Activated CD8-positive, alpha-beta memory T cell treated with anti-CD3 and anti-CD28 coated beads, Interleukin-2, amount 50 U/mL, for 1 hour (primary cell): Measurements from ENCODE around the gene ZXDB.
"Not testable (repeated sequence)": the region's sequence is repeated elsewhere in the genome, so short reads cannot be mapped to it uniquely, and the experiment has no call there.

Experiments
- DNase-seq: peaks from one replicate; pipeline ENCODE4 v3.0.0-alpha.2; 2020; ENCODE audit errors: extremely low read depth

The ZXDB gene

DNA sequence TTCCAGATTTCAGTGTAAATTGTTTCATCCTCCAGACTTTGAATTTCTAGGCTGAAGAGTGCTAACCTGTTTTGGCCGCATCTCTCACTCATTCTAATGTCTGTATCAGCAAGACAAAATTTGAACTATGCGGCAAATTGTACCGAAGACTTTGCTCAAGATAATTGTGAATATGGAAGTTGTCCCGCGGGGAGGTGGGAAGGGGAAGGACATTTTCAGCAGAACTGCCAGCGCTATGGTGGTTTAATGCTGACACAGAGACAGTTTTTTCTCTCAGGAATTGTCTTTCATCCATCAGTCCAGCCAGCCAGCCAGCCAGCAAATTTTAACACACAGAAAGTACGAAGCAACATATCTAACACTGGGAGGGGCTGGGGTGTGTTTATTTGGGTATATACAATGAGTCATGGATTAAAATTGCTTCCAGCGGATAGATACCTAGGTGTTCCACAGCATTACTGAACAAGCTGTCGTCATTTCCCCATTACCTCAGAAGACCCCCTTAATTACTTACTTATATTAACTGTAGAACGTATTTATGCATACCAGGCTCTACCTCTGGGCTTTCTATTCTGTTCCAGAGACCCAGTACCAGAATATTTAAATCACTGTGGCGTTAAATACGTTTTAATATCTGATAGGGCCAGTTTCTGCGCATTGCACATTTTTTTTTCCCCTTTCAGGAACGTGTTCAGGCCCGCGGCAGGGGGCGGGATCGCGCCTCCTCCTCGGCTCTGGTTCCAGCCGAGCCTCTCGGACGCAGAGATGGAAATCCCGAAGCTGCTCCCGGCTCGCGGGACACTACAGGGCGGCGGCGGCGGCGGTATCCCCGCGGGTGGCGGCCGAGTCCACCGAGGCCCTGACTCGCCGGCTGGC, at the start of gene ZXDB:
Gene ZXDB, plus strand, starts transcription at position 728 of the 876 bp plus-strand sequence. Its CDS starts 38 bp downstream, at position 766.
- DNase-seq: peak; percentile 5

DNA sequence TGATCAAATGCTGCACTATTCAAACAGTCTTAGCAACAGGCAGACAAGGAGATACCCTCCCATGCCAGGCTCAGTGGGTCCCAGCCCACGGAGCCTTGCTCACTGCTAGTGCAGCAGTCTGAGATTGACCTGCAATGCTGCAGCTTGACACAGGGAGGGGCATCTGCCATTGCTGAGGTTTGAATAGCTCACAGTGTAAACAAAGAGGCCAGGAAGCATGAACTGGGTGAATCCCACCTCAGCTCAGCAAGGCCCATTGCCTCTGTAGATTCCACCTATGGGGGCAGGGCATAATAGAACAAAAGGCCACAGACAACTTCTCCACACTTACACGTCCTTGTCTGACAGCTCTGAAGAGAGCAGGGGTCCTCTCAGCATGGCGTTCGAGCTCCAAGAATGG, 26.6 kb upstream of the ZXDB start:
- DNase-seq: no peak

DNA sequence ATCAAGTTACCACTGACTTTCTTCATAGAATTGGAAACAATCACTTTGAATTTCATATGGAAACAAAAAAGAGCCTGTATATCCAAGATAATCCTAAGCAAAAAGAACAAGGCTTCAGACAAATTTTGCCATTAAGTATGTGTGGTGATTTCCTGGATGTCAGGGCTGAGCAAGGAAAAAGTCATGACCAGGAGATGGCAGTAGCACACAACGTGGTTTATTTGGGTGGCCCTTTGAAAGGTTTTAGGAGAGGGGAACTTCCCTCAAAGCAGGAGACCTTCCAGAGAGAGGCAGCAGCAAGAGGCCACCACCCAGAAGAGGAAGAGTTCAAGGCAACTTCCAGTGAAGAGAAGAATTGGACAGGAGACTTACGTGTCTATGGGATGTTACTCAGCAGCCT, 18.1 kb upstream of the ZXDB start:
- DNase-seq: no peak

DNA sequence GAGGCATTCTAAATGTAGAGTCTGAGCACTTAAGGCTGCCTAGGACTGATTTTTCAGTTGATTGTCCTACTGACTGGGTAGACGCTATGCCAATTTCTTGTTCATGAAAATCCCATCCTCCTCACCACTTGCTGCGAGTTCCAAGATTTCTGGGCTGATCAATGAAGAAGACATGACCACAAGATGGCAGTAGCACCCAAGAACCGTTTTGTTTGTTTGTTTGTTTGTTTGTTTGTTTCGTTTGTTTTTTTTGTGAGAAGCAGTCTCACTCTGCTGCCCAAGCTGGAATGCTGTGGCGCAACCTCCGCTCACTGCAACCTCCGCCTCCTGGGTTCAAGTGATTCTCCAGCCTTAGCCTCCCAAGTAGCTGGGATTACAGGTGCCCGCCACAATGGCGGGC, 8.9 kb upstream of the ZXDB start:
- DNase-seq: not testable (repeated sequence)

DNA sequence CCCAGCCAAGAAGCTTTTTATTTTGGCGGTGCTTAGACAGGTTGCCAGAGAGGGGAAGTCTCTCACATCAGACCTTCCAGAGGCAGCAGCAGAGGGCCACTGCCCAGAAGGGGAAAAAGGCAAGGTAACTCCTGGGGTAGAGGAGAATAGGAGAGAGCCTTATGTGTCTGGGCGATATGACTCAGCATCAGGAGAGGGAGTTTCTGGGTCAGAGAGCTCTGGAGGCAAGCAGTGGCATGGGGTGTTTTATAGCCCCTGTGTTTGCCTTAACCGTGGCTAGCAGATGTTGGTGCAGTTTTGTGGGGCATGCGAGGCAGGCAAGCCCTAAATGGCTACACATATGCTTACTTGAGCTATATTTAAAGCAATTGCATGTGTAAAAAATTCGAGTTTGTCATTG, 8.3 kb upstream of the ZXDB start:
- DNase-seq: no peak

DNA sequence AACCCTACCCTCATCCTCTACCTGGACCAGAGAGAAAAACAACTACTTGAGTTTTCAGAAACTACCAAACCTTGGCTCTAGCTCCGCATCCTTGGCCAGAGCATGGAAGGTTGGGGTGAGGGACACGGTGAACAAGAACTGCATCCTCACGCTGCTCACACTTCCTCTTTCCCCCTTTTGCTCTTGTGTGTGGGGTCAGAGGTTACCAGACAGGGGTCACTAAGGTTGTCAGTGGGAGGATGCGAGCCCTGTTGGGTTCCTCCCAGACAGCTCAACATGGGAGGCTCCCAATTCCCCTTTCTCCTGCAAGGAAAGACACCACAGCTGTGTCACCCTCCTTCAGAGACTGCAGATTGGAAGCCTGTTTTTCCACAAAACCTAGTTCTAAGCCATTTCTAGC, 5.5 kb upstream of the ZXDB start:
- no peak for DNase-seq

DNA sequence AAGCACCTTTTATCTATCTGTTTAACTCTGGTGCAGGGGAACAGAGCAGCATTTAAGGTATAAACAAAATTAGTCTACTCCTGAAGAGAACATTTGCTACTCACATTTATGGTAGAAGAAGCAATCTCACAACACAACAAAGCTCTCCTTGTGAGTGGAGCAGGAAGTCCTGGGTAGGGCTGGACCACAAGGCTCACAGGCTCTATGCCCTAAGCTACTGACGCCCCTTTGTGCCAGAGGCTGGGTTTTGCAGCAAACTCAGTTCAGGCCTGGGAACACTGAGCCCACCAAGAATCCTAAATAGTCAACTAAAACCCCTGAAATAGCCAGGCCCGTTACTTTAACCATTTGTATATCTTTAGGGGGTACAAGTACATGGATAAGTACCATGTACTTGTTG, 4.7 kb upstream of the ZXDB start:
- no peak for DNase-seq

DNA sequence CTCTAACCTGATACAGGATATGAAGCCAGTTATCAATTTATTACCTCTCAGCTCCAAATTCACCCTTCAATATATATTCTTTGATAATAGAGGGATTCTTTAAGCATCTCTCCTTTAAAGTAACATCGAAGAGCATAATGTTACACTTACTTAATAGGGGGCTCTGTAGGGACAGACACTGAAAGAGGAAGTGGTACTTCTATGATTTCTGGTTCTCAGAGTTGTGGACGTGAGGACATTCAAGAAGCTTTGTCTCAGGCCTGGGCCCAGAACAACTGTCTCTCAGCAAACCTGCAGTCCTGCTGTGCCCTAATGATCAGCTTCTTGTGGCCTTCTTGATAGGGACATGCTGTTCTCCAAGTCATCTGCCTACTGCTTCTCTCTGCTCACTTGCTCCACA, 4.2 kb upstream of the ZXDB start:
- no peak for DNase-seq

DNA sequence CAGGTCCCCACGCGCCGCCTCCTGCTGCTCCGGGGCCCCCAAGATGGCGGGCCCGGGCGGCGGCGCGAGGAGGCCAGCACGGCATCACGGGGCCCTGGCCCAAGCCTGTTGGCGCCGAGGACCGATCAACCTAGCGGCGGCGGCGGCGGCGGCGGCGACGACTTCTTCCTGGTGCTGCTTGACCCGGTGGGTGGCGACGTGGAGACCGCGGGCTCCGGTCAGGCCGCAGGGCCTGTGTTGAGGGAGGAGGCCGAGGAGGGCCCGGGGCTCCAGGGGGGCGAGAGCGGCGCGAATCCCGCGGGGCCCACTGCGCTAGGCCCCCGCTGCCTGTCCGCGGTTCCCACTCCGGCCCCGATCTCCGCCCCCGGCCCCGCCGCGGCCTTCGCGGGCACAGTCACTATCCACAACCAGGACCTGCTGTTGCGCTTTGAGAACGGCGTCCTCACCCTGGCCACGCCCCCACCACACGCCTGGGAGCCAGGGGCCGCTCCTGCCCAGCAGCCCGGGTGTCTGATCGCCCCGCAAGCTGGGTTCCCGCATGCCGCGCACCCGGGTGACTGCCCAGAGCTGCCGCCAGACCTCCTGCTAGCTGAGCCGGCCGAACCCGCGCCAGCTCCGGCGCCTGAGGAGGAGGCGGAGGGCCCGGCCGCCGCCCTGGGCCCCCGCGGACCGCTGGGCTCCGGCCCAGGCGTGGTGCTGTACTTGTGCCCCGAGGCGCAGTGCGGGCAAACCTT, 516 bp downstream of the ZXDB start:
- not testable (repeated sequence) for DNase-seq

DNA sequence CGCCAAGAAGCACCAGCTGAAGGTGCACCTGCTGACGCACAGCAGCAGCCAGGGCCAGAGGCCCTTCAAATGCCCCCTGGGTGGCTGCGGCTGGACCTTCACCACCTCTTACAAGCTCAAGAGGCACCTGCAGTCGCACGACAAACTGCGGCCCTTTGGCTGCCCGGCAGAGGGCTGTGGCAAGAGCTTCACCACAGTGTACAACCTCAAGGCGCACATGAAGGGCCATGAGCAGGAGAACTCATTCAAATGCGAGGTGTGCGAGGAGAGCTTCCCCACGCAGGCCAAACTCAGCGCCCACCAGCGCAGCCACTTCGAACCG, 1.0 kb downstream of the ZXDB start:
- not testable (repeated sequence) for DNase-seq

DNA sequence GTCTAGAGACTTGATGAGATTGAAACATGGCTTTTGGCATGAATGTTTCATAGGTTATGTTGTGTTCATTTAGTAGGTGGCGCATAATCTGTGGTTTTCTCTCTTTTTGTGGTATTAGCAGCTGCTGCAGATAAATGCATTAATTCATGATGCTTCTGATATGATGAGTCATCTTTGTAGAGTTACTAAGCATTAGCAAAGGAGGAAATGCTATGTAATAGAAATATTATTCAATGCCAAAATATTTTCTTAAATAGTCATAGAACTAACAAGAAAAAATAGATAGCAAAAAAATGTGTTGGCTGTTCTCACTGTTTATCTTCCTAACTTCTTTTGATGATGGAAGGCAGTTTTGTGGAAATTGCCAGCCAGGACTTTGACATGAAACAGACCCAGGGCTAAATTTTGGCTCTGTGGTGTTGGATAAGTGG, 3.6 kb downstream of the ZXDB start:
- DNase-seq: no peak

DNA sequence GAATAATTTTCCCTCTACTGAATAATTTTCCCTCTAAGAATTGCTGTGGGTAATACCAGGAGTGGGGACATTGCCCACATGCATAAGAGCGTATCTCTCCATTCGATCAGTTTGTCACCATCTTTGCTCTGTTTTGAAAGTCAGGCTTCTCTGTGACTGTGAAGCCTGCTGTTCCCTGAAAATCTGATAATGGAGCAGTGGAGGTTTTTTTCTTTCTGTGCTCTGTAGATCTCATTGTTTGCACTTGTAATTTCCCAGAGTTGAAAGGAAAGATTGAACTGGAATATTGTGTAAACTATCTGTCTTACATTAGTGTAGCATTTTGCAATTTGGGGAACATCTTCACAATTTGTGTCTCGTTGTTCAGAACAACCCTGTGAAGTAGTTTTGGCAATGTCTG, 4.3 kb downstream of the ZXDB start:
- no peak for DNase-seq

DNA sequence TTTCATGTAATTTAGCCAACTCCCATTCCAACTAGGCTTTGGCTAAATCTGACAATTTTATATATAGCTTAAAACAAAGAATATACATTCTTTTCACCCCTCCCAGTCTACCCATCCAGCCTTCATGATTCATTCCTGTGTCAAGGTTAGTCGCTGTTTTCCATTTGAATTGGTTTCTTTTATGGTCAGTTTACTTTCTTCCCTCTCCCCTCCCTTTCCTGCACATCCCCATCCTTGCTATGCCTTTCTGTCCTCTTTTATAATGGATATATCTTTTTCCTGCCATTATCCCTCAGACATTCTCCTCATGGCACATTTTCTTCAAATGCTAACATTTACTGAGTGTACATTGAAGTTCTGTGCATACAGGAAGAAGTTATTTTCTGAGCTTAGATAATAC, 4.7 kb downstream of the ZXDB start:
- no peak for DNase-seq

DNA sequence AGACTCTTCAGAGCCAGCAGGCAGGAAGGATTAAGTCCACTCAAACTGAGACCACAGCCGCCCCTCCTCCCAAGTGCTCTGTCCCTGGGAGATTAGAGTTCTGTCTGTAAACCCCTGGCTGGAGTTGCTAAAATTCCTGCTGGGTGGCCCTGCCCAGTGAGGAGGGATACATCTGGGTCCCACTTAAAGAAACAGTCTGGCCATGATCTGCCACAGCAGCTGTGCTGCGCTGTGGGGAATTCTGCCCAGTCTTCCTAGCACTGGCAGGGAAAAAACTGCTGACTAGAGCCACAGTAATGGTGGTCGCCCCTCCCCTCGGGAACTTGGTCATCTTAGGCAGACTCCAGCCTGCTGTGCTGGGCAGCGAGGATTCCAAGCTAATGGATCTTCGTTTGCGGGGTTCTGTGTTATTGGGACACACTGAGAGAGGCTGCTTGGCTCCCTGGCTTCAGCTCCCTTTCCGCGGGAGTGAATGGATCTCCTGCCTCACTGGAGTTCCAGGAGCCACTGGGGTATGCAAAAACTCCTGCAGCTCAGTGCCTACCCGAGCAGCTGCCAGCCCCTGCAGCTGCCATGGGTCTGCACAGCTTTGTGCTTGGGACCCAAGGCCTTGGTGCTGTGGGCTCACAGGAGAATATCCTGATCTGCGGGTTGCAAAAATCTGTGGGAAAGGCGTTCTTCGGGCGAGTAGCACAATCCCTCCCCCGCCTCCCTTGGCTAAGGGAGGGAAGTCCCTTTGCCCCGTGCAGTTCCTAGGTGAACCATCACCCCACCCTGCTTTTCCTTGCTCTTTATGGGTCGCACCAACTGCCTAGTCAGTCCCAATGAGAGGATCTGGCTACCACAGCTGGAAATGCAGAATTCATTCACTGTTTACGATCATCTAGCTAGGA, 15.7 kb downstream of the ZXDB start:
- no peak for DNase-seq

DNA sequence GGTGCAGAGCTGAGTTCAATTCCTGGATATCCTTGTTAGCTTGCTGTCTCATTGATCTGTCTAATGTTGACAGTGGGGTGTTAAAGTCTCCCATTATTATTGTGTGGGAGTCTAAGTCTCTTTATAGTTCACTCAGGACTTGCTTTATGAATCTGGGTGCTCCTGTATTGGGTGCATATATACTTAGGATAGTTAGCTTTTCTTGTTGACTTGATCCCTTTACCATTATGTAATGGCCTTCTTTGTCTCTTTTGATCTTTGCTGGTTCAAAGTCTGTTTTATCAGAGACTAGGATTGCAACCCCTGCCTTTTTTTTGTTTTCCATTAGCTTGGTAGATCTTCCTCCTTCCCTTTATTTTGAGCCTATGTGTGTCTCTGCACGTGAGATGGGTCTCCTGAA, 21.5 kb downstream of the ZXDB start:
- not testable (repeated sequence) for DNase-seq

DNA sequence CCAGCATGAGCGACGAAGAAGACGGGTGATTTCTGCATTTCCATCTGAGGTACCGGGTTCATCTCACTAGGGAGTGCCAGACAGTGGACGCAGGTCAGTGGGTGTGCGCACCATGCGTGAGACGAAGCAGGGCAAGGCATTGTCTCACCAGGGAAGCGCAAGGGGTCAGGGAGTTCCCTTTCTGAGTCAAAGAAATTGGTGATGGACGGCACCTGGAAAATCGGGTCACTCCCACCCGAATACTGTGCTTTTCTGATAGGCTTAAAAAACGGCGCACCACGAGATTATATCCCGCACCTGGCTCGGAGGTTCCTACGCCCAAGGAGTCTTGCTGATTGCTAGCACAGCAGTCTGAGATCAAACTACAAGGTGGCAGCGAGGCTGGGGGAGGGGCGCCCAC, 37.6 kb downstream of the ZXDB start:
- DNase-seq: not testable (repeated sequence)

DNA sequence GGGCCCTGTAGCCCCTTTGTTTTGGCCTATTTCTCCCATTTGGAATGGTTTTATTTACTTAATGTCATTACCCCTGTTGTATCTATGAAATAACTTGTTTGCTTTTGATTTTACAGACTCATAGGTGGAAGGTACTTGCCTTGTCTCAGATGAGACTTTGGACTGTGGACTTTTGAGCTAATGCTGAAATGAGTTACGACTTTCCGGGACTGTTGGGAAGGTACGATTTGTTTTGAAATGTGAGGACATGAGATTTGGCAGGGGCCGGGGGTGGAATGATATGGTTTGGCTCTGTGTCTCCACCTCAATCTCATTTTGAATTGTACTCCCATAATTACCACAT, 48.8 kb downstream of the ZXDB start:
- DNase-seq: no peak

DNA sequence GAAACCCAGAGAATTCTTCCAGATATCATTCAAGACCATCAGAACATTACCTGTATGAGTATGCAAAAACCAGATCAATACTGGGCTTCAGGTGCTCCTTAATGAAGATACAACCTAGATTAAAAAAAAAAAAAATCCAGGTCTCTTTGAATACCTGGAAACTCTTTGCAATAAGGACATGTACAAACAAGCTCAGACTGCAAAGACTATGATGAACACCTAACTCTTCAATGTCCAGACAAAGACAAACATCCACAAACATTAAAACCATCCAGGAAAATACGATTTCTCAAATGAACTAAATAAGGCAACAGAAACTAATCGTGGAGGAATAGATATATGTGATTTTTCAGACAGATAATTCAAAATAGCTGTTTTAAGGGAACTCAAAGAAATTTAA, 49.5 kb downstream of the ZXDB start:
- no peak for DNase-seq

DNA sequence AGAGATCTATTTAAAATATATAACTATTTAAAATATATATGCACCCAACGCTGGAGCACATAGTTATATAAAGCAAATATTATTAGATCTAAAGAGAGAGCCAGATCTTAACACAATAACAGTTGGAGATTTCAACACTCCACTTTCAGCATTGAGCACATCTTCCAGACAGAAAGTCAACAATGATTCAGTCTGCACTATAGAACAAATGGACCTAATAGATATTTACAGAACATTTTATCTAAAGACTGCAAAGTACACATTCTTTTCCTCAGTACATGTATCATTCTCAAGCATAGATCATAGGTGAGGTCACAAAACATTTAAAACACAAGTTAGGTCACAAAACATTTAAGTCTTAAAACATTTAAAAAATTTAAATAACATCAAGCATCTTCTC, 51.9 kb downstream of the ZXDB start:
- DNase-seq: no peak

DNA sequence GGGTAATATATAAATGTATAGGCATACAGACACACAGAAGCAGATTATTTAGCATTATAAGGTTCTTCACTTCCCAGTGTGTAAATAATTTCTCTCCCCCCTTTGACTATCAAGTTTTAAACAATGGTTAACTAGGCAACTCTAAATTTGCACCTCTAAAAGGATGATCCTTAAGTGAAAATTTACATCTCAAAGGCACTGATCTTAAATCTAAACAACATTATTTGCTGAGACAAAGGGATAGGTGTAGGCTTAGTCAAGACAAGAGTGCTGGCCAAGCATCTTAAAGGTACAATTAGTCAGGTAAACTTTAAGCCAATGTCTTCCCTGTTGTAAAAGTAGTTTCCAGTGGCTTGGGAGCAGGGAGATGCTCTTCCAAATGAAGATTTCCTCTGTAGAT, 55.2 kb downstream of the ZXDB start:
- no peak for DNase-seq
